Purkinje cell (primary cell): Measurements from ENCODE around the gene SUPT3H. TPM values are rescaled to one million over a fixed set of nuclear protein-coding genes. Genes with fewer than 3 reads are reported as not detected.

ENCODE experiments used
- polyA plus RNA-seq: library from polyadenylated mRNA; unstranded; fragments of >200 nt; fragmentation: Nextera tagmentation; gene quantifications from 2 replicates; pipeline ENCODE4 v1.2.1, GENCODE V29; 2014

The SUPT3H gene
- 15.3 and 25.7 TPM in 2 replicates for polyA plus RNA-seq

DNA sequence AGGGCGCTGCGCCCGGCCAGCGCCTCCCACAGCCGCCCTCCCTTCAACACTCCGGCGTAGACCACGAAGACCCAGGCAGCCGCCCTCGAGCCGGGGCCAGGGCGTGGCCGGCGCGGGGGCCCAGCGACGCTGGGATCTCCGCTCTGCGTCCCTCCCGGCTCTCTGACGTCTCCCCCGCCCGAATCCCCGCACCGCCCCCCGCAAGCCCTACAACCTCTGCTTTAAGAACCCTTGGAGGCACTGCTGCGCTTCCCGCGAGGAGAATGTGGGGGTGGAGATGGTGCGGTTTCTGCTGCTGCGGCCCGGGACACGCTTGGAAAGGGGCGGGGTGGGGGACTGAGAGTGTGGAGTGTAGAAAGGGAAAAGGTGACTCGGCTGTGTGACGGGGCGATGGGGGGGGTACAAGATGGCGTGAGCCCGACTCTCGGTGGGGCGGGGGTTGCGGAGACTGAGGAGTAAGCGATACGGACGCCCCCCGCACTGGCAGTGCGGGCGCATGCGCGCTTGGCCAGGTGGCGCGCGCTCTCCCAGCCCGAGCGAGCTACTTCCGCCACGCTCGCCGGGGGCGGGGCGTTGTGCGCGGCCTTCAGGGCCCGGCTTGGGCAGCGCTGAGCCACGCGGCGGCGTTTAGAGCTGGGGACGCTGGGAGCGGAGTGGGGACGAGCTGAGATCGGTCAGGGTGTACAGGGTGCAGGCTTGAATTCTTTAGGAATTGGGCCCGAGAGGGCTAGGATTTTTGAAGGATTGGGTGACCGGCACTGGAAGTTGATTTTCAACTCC is at the start of gene SUPT3H:
SUPT3H (minus strand) TSS at position 381 of the 780 bp plus-strand sequence.

DNA sequence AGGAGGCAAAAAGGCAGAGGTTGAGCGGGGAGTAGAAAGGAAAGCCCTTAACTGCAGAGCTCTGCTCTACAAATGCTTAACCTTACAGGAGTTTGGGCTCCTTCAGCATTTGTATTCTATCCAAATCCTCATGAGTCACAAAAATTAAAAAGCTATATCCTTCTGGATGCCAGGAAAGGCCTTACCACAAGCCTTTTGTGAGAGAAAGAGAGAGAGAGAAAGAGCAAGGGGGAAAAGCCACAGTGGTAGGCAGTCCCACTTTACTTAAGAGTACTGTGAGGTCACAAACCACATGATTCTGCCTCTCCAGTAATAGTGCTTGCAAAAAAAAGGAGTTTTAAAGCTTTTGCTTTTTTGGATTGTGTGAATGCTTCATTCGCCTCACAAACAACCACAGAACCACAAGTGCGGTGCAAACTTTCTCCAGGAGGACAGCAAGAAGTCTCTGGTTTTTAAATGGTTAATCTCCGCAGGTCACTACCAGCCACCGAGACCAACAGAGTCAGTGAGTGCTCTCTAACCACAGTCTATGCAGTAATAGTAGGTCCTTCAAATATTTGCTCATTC is 49.7 kb downstream of the SUPT3H start, which contains the start of gene RUNX2:
RUNX2 (plus strand) TSS at position 375 of the 567 bp plus-strand sequence. CDS start 397 bp downstream, outside the sequence.

Other genes starting within 250 kb of the SUPT3H start
- gene RUNX2, start 49.6 kb downstream of the SUPT3H start, polyA plus RNA-seq = 1.8 and 2.2 TPM in 2 replicates